Stimulated activated CD4-positive, alpha-beta T cell treated with anti-CD3 and anti-CD28 coated beads, Interleukin-2, amount 100 ng/mL, for 24 hours (primary cell): Measurements from ENCODE around the gene ZNF516.

Source experiments
- DNase-seq, 2 donors: peaks; one replicate each; pipeline ENCODE4 v3.0.0-alpha.2; 2020

The ZNF516 gene

DNA sequence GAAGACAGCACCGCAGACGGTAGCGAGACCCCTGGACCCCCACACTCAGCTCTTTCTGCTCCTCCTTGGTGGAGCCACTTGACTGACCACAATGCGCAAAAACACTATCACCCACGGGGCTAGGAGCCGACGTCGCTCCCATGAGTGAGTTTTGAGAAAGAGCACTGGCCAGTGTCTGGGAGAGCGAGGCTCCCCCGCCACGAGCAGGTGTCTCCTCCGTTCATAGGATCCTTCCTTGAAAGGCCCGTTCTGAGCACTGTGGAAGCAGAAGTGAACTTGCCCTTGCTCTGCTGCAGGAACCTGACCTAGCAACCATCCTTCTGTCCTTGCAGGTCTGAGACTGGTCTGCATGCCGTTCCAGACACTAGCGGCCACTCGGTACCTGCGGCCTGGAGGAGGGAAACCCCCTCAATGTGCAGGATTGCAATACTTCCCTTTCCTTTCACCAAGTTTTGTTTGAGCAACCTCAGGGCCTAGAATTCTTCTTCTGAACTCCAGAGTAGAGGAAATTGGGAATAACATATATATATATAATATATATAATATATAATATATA, 12.9 kb upstream of the ZNF516 start:
- no peak for DNase-seq

GRCh38 chr18:76506974-76507764, 12.1 kb upstream of the ZNF516 start:
- DNase-seq = no peak

- no peak for DNase-seq
Measured at GRCh38 chr18:76506395-76506794, 11.4 kb upstream of the ZNF516 start.

DNA sequence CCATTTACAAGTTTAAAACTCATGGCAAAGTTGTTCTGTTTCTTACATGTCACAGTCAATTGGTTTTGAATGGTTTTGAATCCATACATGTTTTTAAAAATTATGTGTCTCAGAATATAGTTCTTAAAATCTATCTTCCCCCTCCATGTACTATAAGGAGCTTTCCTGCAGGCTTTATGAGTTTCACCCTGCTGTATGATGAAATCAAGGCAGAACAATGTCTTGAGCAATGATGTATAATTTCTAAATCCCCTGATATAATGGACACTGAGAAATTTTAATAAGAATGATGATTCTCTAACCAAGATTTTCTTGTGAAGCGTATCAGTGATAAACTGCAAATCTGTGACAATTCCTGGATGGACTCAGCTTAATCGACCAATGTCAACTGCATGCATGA, 10.6 kb upstream of the ZNF516 start:
- DNase-seq = no peak

DNA sequence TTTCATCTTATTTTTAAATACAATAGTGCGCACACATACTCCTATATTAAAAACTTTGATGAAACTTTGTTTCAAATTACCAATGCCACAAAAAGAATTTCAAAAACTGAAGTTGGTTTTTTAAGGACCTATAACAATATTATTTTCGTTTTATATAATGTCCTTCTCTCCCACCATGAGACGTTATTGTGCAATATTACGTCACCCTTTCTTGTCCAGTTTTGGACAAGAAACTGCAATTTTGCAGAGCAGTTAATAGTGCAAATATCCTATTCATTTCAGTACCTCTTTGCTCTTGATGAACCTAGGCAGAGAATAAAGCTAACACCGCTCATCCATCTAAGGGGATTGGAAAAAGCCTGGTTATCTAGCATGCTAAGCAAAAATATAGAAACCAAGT, 9.7 kb upstream of the ZNF516 start:
- no peak for DNase-seq

- no peak for DNase-seq
Measured at GRCh38 chr18:76503649-76504386, 8.8 kb upstream of the ZNF516 start.

DNA sequence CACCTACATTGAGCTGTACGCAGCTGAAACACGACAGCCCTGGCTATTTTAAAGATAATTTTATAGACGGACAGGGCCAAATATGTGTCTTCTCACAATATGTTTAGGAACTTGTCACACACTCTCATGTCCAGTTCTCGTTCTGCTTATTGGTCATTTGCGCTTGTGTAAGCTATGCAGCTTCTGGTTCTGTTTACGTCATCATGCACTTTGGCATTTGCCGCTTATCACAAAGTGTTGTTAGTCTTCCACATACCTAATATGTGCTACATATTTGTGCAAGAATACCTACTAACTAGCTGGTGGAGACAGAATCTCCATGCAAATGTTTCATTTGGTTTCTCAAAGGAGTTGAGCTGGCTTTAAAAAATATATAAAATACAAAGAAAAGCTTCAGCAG, 7.5 kb upstream of the ZNF516 start:
- no peak for DNase-seq

DNA sequence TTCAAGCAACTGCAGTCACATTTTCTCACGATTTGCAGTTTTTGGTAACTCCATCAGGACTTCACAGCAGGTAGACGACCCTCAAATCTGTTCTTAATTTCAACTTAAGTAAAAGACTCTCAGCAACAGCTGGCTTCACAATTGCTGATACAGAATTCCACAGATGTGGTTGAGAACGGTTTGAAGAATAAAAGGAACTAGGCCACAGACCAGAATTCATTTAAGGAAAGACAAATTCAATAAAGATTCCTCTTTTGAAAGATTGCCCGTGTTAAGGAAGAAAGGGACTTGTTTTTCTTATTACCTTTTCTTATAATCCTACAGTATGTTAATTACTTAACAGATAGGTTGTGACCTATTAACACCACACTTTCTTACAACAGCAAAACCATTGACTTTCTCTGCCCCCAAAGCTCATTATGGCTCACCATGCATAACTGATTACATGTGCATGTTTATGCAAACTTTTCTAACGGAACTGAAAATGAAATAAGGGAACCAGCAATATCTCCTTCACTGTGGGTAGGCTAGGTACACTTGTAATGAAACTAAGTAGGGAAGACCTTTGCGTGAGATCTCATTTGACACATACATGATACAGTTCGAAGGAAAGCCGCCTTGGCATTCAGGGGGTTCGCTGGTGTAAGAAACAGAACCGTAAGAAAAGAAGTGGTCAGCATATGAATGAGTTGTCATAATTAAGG, 4.7 kb upstream of the ZNF516 start:
- DNase-seq = no peak

DNA sequence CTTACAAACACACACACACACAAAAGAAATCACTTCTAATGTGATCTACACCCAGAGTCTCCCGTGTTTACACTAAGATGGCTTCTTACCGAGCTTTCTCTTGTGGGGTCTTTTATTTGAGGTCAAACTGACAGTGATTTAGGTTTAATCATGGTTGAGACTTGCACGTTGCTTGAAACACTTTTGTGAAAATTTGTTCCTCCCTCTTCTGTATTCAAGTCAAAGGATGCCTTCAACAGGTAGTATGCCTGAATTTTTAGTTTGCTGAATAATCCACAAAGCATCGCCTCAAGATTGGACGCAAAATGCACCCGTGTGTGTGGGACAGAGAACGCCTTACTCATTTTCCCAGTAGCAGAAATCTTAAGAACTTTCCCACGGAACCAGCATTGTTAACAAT, 4.0 kb upstream of the ZNF516 start:
- no peak for DNase-seq

DNA sequence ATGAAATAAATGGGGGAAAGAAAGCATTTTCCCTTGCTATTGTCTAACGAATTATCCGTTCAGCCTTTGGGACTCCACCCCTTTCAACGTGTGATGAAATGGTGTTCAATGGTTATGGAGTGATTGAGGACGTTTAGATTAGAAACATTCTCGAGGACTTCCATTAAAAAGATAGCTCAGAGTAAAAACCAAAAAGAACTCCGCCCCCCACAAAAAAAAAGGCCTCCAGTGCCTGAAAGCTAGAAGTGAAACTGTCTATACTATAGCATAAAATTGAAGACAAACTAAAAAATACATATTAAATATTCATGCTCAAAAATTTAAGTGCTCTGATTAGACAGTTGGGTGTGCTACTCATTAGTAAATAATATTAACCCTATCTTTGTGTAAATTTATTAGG, 3.0 kb upstream of the ZNF516 start:
- DNase-seq = no peak

GRCh38 chr18:76497021-76497420, 2.0 kb upstream of the ZNF516 start:
- DNase-seq = no peak

- peak; percentile 32 to 47 for DNase-seq
Measured at GRCh38 chr18:76496194-76496890, 1.3 kb upstream of the ZNF516 start.

GRCh38 chr18:76495435-76496193, 572 bp upstream of the ZNF516 start:
- DNase-seq = peak; percentile 28

DNA sequence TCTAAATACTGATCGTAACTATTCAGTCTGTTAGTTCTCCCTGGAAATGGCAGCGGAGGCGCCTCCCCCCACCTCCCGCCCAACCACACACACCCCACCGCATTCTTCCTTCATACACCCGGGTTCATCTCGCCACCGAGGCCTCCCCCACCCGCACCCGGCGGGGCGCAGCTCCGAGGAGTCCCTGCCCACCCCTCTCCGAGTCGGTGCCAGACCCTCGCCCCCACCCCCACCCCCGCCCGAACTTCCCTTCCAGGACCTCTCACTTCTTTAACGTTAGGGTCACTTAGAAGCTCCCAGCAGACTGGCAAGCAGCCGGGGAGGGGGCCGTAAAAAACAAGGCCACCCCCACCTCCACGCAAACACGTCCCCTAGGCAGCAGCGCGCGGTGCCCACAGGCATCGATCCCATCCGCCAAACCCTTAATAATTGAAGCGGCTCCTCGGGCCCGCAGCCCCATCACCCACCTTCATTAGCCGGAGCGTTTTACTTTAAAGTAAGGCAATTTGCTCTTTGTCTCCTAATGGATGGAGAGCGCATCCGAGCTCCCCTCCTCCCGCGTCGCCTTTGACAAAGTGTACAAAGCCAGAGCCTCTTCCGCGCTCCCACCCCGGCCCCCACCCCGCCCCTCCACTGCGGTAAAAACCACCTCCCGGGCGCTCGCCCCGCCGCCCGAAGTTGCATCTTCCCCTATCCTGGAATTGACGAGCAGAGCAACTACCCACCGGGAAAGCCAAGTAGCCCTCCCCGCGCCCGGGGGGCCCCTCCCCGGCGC, 624 bp downstream of the ZNF516 start:
- DNase-seq = peak in 1 of 2 donors; percentile 24

DNA sequence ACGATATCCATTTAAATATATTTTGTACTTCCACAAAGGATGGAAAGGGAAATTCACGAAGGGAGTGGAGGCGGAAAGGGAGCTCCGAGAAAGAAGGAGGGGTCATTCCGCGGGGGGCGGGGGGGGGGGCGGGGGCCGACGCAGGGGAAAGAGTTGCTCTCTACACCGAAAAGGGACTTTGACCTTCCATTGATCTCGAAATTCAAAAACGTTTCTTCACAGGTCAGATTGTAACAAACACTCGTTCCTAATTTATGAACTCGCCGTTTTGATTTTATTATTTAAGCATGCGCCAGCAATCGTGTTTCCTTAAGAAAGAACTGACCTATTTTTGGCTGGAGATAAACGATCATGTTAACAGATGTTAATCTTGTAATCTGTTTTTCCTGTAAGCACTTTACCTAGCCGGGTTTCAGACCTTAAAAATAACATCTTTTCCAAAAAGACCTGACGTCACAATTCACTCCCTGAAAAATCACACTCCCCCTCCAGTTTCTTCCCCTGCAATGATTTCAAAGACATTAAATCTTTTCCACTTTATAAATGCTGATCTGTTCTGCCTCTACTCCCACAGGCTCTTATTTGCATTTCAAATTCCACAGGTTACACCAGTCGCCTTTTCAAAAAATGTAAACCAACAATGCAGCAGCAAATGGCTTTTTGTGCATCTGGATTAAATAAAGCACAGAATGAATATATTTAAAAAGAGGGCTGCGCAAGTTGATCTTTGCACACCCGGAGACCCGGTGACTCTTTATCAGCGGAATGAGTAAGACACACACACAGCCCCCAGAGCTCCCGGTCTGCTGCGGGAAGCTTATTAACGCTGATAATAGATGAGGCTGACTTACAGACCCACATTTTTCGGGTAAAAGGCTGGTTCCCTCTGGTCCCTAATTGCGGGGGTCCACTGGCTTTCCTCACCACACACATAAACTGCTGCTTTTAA, 1.6 kb downstream of the ZNF516 start:
- peak in 1 of 2 donors; percentile 30 for DNase-seq

- DNase-seq = peak; percentile 100
Measured at GRCh38 chr18:76492669-76493212, 2.3 kb downstream of the ZNF516 start.

DNA sequence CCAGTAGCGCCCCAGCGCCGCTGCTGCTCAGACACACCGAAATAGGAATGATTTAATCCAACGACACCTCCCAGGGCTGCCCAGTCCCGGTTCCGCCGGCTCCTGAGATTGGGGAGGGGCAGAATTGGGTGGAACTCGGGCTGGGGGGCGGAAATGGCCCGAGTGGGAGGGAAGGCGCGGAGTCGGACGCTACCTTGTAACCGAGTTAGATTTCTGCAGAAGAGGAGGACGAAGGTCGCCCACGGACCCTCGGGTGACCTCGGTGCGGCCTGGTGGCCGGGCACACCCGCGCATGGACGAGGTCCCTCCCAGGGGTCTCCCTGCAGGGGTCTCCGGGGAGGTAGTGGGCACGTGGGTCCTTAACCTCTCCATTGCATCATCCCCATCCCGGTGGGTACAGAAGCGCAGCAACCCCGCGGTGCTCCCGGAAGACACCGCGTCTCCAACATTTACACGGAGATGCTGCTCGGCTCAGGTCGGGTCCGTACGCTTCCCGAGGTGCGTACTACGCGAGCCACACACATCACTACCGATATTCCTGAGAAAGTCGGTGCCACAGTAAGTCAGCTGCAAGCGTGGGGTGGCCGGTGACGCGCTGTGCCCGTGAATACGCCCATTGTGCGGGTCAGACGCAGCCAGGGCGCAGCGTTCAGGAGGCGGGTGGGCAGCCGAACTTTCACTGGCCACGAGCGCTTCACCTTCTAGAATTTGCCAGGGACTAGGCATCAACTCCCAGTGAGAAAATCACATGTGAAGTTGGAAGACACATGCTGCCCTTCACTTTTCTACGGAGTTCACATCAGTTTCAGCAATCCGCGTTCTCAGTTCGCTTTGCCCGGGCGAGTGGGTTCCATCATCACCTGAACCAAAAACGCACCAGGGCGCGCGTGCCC, 3.0 kb downstream of the ZNF516 start:
- peak; percentile 44 to 45 for DNase-seq

DNA sequence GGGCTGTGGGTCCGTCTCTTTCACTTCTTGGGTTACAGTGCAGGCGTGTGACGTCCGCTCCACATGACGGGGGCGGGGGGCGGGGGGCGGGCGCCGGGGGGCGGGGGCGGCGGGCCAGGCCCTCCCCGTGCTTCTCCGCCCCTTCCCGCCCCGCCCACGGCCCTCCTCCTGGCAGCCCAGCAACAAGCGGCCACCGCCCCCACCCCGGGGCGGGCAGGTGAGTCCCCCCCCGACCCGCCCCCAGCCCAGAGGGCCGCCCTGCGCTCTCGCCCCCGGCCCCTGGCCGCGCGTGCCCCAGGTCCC, 3.6 kb downstream of the ZNF516 start:
- peak; percentile 62 to 78 for DNase-seq
